Adrenal gland (tissue), 12 donors: ENCODE measurements around the gene IKBKG. TPM values are rescaled to one million over a fixed set of nuclear protein-coding genes. Genes with fewer than 3 reads are reported as not detected.
"Not testable (repeated sequence)": the region's sequence is repeated elsewhere in the genome, so short reads cannot be mapped to it uniquely, and the experiment has no call there.

Source experiments
- DNase-seq, 7 donors: peaks; one replicate each; pipeline ENCODE4 v3.0.0-alpha.2; 2019 to 2020
- H3K27ac ChIP-seq, 5 donors: fragments of 200-600 bp; sonication (generic) in 4 of 5; 1 replicate in 3 of 5; 2 replicates in 2 of 5; pipeline versions ENCODE4 v1.5.1 to v1.8.0; 2016 to 2020; ENCODE audit warnings: mild to moderate bottlenecking in 1 of 5
- H3K27me3 ChIP-seq: fragments of 200-600 bp; 2 replicates; pipeline ENCODE4 v1.8.0; 2021
- H3K36me3 ChIP-seq, 2 donors: fragments of 200-600 bp; replicated peaks in 1 of 2; 1 replicate in 1 of 2; 2 replicates in 1 of 2; pipeline versions ENCODE4 v1.5.1 to v1.8.0; 2018 to 2022
- H3K4me1 ChIP-seq, 2 donors: fragments of 200-600 bp; replicated peaks in 1 of 2; 1 replicate in 1 of 2; 2 replicates in 1 of 2; pipeline versions ENCODE4 v1.5.1 to v1.8.0; 2018 to 2021
- H3K4me3 ChIP-seq, 4 donors: fragments of 200-600 bp; sonication (generic) in 3 of 4; one replicate each; pipeline ENCODE4 v1.5.1; 2016 to 2018
- H3K9me3 ChIP-seq, 3 donors: fragments of 200-600 bp; sonication (generic) in 1 of 3; replicated peaks in 1 of 3; 1 replicate in 2 of 3; 2 replicates in 1 of 3; pipeline versions ENCODE4 v1.5.1 to v1.8.0; 2016 to 2021
- POLR2A ChIP-seq, 2 donors: fragments of 450-650 bp; IDR thresholded peaks; one replicate each; pipeline ENCODE4 v1.6.1; 2017; ENCODE audit warnings: antibody characterized with exemption in 2 of 2, mild to moderate bottlenecking in 2 of 2, moderate library complexity in 1 of 2
- WGBS, 4 donors: extraction: QIAGEN DNeasy Blood & Tissue Kit in 2 of 4; methylation state at CpG; one replicate each; pipeline versions ENCODE4 v1.1.5 to v1.1.7; 2013 to 2017; 5-methylcytosine and 5-hydroxymethylcytosine counted together
- intact Hi-C, 2 donors: fragments of 100-400 bp; cut with DNase I; formaldehyde crosslinking; loops; one replicate each; pipeline versions ENCODE4 v1.14.1 to v1.15.0; 2022 to 2023
- polyA plus RNA-seq, 3 donors: library from polyadenylated mRNA; stranded (reverse); fragments of 200-250 nt in 2 of 3; fragments of 350-450 nt in 1 of 3; fragmentation: Illumina TruSeq in 1 of 3; extraction: RNeasy Lipid Tissue Mini Kit (QIAGEN cat#74804) in 1 of 3; gene quantifications; one replicate each; pipeline ENCODE4 v1.2.3, GENCODE V29; 2013 to 2014
- total RNA-seq, 9 donors: library from RNA; depleted of rRNA in 4 of 9; stranded (reverse); fragments of >200 nt in 4 of 9; fragments of 120-200 nt in 1 of 9; fragmentation: NEBNext Ultra II Directional in 1 of 9; extraction: Animal tissue kit (Norgen Biotek cat#: 25700) in 1 of 9; gene quantifications; one replicate each; pipeline versions ENCODE4 v1.1.0 to v1.2.4, GENCODE V29; 2013 to 2023
- TF ChIP-seq, protein P1 (sequence below), 6 experiments: fragments of 450-650 bp in 4 of 6; fragments of 200-600 bp in 2 of 6; sonication (generic) in 1 of 6; IDR thresholded peaks; 1 replicate in 5 of 6; 2 replicates in 1 of 6; pipeline versions ENCODE4 v1.5.1 to v1.8.0; 2016 to 2021; ENCODE audit warnings: antibody characterized with exemption in 6 of 6, mild to moderate bottlenecking in 2 of 6, moderate library complexity in 1 of 6
- donor health status: healthy with polysubstance abuse.
- donor health status: Bipolar disorder and iron deficiency.
- donor health status: DM: yes; HTN: yes; CAD: no.
- donor health status: DM: no; HTN: no; CAD: no.
- donor health status: DM: no; HTN: no; CAD: no.
- donor health status: DM: yes; HTN: yes; CAD: no.

IKBKG gene
- total and polyA plus RNA-seq, 12 donors = 9.6 to 47.5 (median 31.1) TPM

DNA sequence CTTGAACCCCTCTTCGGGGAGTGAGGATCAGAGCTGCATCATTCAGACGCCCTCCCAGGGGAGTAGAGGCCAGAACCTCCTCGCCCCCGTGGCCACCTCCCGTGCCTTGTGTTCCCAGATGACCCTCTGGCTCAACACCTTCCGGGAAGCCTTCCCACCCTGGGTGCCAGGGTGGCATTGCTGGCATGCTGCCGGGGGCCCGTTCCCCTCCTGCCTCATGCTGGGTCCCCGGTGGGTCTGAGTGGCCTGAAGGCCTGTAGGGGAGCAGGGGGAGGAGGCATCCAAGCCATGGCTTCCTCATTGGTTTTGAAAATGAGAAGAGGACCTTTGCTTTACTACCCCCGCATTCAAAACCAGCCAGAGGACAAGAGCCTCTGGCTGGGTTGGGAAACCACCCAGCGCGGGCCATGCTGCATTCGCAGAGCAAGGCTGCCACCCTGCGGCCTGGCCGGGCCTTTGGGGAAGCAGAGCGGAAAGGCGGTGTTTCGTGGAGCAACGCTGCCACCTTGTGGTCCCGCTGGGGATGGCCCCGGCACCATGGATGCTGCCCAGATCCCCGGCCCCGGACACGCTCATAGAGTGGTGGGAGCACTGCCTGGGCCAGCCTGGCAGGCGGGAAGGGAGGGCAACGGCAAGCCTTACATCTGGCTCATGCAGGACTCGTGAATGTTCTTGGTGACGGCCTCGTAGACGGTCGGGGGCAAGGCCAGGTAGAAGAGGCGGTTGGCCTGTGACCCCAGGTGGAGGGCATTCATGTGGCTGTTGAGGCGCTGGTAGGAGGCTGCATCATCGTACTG lies 12.7 kb upstream of the IKBKG start:
- Histone ChIP-seq H3K36me3 (peaks cover 0 to 24% of the 10 kb centered on the region in 2 donors), H3K4me1 (peaks cover 0 to 8% of the 10 kb centered on the region in 2 donors), H3K9me3 (no peaks in the 10 kb centered on the region), H3K27ac (peak overlapping the region in 2 of 5 donors; percentile 27 to 56), H3K27me3 (no peaks in the 10 kb centered on the region), H3K4me3 (no peak overlapping the region)
- WGBS, 4 donors = 20 to 48% (median 24%) methylated on average over 5 to 34 of the region's 34 CpGs
- TF ChIP-seq, protein P1, sequence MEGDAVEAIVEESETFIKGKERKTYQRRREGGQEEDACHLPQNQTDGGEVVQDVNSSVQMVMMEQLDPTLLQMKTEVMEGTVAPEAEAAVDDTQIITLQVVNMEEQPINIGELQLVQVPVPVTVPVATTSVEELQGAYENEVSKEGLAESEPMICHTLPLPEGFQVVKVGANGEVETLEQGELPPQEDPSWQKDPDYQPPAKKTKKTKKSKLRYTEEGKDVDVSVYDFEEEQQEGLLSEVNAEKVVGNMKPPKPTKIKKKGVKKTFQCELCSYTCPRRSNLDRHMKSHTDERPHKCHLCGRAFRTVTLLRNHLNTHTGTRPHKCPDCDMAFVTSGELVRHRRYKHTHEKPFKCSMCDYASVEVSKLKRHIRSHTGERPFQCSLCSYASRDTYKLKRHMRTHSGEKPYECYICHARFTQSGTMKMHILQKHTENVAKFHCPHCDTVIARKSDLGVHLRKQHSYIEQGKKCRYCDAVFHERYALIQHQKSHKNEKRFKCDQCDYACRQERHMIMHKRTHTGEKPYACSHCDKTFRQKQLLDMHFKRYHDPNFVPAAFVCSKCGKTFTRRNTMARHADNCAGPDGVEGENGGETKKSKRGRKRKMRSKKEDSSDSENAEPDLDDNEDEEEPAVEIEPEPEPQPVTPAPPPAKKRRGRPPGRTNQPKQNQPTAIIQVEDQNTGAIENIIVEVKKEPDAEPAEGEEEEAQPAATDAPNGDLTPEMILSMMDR (IDR thresholded peaks at IDR 0.05) = peak; percentile 99 to 100 (median 100)
- TF ChIP-seq POLR2A (IDR thresholded peaks at IDR 0.05) = peak in 1 of 2 donors; percentile 8
- intact Hi-C loops = loop anchor here in 1 of 2 donors (5.0 kb wide), 1 partner anchor 137 kb away; the partner anchor contains the start of gene RPL10
- peak; percentile 89 to 93 (median 91) for DNase-seq

- H3K36me3 ChIP-seq = peaks cover 0 to 24% of the 10 kb centered on the region in 2 donors
- intact Hi-C loops = no loop called here
- H3K27ac ChIP-seq = no peak overlapping the region
- no peak overlapping the region for H3K4me3 ChIP-seq
- peaks cover 0 to 12% of the 10 kb centered on the region in 2 donors for H3K4me1 ChIP-seq
- WGBS, 4 donors = 73 to 84% (median 77%) methylated on average over 5 to 9 of the region's 9 CpGs
- no peaks in the 10 kb centered on the region for H3K27me3 ChIP-seq
- DNase-seq = no peak
- TF ChIP-seq POLR2A (IDR thresholded peaks at IDR 0.05) = no peak
- TF ChIP-seq, protein P1 (IDR thresholded peaks at IDR 0.05) = no peak
- no peaks in the 10 kb centered on the region for H3K9me3 ChIP-seq
Measured at GRCh38 chrX:154535892-154536291, 11.5 kb upstream of the IKBKG start.

DNA sequence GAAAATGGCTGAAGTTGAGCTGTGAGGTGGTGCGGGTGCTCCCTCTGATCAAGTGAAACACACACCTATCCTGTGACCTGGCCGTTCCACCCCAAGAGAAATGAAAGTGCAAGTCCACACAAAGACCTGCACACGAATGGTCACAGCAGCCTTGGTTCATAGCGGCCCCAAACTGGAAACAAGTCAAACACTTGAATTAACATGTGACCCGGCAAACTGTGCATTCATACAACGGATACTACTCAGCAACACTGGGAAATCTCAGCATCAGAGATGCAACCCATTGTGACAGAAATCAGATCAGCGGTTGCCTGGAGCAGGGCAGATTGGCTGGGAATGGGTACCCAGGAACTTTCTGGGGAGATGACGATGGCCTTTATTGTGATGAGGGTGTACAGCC lies 8.3 kb upstream of the IKBKG start:
- TF ChIP-seq, protein P1 (IDR thresholded peaks at IDR 0.05) = no peak
- peak overlapping the region in 1 of 5 donors; percentile 21 for H3K27ac ChIP-seq
- H3K27me3 ChIP-seq = no peaks in the 10 kb centered on the region
- intact Hi-C loops = no loop called here
- no peak overlapping the region for H3K4me3 ChIP-seq
- H3K36me3 ChIP-seq = peaks cover 0 to 1% of the 10 kb centered on the region in 2 donors
- WGBS, 4 donors = 73 to 85% (median 80%) methylated on average over 7 to 8 of the region's 8 CpGs
- peaks cover 19 to 31% of the 10 kb centered on the region in 2 donors for H3K4me1 ChIP-seq
- no peak for DNase-seq
- H3K9me3 ChIP-seq = no peaks in the 10 kb centered on the region

GRCh38 chrX:154540365-154540764 lies 7.1 kb upstream of the IKBKG start:
- H3K9me3 ChIP-seq, DNase-seq, H3K4me3 ChIP-seq, H3K36me3 ChIP-seq, H3K27me3 ChIP-seq, intact Hi-C loops: not testable (repeated sequence)
- peak overlapping the region in 3 of 5 donors; percentile 88 to 96 (median 89) for H3K27ac ChIP-seq
- peaks cover 19 to 24% of the 10 kb centered on the region in 2 donors for H3K4me1 ChIP-seq
- 75 to 85% (median 81%) methylated on average over 6 to 7 of the region's 7 CpGs for WGBS, 4 donors
